ENCODE data around the gene PBRM1.

- TF ChIP-seq CTCF (conservative IDR thresholded peaks at IDR 0.05; ENCODE audit: low read length) (no peak), EZH2phosphoT487 (IDR thresholded peaks at IDR 0.05; ENCODE audit: borderline replicate concordance, low read depth, low read length) (no peak)
Measured at GRCh38 chr3:52511509-52511908, 174.2 kb downstream of the PBRM1 start.
